GM18508 (cell line): ENCODE results near the gene CASTOR1.

Source experiments
- ATAC-seq: cut with Tn5 transposase; IDR thresholded peaks from one replicate; pipeline ENCODE4 v1.9.1; 2021; ENCODE audit warnings: moderate number of reproducible peaks; ENCODE audit not compliant: insufficient read depth, unreplicated experiment

The CASTOR1 gene

DNA sequence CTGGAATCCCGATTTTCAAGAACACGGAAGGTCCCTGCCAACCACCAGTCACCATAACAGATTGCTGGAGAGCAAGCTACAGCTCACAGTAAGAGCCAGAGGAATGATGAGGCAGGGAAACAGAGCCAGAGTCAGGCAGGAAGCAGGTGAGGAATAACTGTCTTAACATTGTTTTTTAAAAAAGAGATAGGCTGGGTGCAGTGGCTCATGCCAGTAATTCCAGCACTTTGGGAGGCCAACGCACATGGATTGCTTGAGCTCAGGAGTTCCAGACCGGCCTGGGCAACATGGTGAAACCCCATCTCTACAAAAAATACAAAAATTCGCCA, 13.5 kb upstream of the CASTOR1 start:
- ATAC-seq, result no peak

DNA sequence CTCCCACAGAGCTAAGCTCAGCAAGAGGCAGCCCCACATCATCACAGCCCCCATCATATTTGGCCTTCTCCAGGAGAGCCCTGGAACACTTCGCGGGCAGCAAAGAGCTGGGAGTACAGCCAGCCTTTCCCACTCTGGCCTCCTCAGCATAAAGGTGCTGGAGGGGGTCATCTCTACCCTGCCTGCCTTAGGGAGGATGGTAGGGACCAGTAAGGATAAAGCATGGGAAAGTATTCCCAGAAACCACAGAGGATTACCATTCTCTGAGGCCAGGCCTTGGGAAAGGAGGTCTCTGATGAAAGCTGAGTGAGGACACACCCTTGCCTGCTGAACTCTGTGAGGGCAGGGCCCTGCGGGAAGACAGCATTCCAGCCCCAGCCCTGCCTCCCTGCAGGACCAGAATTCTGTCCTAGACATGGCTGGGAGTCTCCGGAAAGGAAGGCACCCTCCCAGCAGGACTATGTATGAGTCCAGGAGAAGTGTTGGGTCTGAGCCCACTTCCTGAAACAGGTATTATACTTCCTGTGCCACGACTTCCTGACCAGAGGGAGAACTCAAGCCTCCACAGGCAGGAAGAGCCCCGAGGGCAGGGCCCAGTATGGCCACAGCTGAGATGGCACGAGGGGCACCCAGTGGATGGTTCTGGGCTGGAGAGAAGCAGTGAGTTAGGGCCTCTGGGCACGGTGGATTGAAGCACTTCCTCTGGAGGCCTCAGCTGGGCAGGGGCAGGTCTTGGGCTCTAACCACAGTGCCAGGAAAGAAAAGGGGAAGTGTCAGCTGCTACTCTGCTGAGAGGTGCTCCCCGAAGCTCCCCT, 12.9 kb upstream of the CASTOR1 start:
- no peak for ATAC-seq

DNA sequence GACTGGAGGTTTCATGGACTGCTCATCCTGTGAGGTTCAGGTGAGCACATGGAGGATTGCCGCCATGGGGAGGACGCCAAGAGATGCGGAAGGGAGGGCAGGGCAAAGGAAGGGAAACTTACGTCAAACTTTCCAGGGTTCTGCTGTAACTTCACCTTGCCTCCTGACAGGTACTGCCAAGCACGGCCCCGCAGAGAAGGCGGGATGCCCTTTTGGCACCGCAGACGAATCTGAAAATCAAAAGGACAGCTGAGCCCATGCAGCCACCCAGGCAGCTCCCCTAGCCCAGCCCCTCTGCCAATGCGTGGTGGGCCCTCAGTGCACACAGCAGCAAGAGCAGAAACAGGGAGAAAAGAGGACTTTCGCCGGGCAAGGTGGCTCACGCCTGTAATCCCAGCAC, 10.0 kb upstream of the CASTOR1 start:
- no peak for ATAC-seq

DNA sequence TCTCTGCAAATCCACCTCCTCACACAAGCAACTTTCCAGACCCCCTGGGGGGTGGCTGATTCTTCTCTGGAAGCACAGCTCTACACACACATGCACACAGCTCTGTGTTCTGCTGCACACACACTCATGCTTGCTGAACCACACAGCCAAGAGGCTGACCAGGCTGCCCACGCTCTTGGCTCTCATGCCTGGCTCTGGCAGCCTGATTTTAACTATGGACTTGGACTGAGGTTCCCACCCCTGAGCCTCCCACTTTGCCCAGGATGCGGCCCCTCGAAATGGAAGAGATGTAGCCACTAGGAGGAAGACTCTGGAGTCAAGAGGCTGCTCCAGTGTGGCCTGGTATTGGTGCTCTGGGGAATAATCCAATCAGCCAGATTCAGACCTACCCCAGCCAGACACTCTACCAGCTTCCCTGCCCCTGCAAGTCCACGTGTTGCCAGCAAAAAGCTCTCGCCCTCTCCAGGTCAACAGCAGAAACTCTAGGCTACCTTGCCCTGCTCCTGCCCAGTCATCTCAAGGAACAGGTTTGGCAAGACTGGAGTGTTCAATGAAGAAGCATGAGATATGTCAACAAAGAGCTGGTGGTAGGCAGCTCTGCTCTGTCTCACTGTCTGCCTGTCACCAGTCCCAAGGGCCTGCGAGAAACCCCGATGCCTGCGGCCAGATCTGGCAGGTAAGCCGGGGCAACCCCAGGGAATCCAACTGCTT, 8.8 kb upstream of the CASTOR1 start:
- ATAC-seq, result no peak

DNA sequence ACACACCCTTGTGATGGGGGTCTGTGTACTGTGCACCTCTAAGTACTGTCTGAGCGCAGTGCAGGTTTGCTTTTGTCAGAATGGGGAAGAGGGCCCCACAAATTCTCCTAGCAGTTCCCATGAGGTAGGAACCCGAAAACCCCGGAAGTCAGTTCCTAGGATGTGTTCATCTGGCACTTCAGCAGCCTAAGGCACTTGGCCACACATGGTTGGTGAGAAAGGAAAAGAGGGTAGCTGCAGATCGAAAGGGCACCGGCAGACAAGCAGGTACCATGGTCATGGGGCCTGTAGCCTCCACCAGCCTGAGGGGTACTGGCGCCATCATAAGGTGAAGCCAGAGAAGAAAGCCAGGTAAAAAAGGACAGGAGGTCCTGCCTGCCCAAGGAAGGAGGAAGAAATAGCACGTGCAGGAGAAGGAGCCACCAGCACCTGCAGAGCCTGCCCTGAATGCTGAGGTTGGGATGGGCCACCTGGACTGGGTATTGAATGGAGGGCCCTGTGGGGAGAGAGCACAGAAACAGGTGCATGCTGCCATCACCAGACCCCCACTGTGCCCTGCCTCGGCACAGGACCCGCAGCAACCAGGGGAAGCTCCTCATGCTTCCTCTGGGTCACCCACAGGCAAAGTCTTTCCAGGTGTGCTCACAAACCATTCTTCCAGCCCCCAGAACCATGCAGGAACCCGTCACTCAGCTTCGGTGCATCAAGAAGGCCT, 8.1 kb upstream of the CASTOR1 start:
- ATAC-seq, result no peak

DNA sequence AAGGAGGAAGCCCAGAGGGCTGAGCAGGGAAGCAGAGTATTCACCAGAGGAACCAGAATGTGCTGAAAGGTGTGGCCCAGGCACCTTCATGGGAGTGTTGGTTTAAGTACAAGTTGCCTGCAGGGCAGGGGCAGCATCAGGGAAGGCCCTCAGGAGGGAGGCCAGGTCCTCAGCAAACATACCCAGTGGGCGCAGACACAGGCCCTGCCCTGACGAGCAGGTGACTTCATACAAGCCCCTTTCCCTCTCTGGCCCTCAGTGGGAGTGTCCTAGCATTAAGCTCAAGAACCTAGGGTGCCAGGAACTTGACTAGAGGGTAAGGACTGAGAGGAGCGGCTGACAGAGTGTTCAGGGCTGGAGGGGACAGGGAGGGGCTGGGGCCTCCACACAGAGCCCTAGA, 7.5 kb upstream of the CASTOR1 start:
- no peak for ATAC-seq

DNA sequence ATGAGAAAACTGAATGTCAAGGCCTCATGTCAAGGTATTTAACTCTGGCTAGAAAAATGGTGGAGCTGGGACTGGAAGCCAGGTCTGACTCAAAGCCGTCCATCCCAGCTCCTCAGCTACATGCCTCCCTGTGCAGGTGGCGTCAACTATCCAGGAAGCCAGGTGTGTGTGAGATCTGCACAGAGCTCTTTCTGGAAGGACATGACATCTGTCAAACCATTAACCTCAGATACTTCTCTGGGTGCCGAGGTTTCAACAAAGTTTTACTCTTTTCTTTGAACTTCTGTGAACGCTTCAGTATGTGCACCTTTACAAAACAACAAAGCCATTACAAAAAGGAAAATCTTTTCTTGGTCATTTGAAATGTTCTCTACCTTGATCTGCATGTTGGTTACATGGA, 7.0 kb upstream of the CASTOR1 start:
- no peak for ATAC-seq

DNA sequence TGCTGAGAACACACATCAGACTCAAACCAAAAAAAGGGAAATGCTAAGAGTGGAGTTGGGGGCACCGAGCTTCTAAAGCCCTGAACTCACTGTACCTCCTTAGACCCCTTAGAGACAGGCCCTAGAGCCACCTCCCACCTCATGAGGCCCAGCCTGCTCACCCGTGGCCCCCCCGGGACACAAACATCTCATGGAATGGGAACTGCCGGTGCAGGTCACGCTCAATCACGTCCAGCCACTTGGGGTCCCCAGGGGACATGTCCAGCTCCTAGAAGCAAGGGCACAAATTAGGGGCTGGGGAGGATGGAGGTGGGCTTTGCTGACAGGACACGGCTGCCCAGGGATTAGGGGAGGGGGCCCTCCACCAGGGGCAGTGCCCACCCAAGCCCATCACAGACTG, 6.3 kb upstream of the CASTOR1 start:
- ATAC-seq, result no peak

DNA sequence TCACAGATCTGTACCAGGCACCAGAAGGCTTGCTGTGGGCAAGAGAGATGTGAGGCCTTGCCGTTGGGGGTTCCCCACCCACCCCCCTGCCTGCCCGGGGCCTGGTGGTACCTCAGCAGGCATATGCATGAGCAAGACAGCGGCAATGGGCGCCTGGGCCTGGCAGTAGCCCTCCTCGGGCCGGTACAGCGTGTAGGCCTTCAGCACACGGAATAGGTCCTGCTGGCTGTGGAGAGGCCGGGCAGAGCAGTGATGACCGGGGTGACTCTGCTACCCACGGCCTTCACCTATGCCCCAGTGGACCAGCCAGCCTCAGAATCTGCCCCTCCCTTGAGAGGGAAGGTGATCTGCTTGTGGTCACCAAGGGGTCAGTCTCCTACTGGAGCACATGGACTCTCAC, 5.5 kb upstream of the CASTOR1 start:
- no peak for ATAC-seq

DNA sequence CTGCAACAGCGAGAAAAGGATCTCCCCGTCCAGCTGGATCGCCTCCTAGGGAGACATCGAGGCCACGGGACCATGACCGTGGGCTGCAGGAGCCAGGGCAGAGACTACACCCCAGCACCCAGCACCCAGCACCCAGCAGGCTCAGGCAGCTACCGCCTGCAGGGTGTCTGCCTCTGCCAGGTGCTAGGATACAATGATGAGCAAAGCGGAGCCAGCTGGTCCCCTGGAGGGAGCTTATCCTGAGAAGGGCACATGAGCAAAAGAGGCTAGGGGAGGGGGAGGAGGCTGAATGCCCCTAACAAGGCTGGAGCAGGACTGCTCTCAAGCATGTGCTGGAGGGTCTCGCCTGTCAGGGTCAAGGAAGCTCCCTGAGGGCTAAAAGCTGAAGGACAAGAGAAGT, 4.8 kb upstream of the CASTOR1 start:
- no peak for ATAC-seq

DNA sequence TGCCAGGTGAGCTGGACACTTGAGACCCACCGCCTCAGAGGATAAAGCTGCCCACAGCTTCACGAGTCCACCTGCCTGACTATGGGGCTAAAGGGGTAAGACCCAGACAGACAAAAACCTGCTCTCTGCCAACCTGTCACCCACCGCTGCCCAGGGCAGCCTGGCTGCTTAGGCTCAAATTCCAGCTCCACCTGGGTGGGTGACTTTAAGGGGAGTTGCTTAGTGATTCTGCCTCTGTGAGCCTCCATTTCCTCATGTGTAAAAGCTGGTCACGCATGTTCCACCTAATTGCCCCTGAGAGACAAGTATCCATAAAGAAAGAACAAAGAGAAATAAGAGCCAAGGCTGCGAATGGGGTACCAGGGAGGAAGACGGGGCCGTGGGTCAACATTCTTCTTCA, 3.7 kb upstream of the CASTOR1 start:
- no peak for ATAC-seq

DNA sequence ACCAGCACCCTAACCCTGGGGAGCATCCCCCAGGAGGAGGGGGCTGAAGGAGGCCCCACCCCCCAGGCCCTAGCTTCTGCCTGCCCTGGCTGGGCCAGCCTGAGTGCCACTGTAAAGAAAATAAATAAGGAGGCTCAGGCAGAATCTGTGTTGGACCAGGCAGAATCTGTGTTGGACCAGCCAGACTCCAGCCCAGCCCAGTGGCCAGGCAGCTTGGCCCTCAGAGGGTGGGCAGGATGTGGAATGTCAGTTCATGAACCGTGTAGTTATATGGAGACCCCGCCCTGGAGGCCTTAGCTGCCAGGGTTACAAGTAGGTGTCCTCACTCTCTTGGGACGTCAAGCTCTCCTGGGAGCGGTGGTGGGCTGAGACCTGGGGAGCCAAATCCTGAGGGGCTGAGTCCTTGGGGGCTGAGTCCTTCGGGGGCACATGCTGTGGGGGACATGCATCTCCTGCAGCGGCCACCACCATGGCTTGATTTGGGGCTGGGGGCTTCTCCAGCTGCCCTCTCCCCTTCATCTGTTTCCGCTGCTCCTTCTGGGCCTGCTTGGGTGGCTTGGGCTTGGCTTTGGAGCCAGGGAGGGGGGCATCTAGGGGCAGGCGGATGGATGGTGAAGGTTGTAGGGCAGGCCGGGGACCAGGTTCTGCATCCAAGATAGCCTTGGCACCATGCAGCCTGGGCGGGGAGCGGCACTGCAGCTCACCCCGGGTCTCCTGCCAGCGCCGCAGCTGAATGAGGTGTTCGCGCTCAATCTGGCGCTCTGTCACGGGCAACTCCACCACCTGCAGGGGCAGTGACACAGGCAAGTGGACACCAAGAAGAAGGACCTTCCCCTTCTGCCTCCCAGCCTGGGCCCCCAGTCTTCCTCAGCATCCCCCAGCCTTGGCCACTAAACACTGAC, 3.0 kb upstream of the CASTOR1 start:
- ATAC-seq, result no peak

DNA sequence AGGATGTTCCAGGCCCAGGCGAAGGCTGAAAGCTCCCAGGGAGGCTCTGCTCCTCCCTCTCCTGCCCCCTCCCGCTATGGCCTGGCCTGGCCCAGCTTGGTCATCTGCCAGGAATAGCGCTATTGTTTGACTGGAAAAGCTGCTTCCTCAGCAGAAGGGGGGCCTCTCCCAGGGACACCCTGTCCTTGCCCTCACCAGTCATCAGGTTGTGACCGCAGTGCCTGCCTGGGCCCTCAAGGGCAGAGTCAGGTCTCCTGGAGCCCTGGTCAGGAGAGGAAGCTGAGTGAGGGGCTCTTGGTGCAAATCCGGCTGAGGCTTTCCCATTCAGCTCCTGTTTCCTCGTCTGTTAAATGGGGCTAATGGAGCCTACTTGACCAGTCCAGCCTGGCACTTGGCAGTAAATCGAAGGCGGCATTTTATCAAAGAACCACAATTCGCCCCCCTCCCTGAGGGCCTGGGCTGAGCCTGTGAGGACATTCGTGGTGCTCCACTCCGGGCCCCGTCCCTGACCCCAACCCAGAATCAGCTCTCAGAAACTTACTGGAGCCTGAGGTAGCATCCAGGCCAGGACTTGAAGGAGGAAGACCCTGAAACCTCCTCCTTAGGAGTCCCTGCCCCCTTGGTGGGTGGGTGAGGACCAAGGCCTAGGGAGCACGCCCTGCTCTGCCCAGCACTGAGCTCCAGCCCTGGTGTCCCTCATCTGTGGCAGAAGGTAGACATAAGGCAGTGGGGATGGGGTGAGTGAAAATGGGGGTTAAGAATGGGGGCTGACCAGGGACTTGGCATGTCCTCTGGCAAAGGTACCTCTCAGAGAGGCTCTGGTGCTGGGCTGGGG, 2.0 kb upstream of the CASTOR1 start:
- no peak for ATAC-seq

DNA sequence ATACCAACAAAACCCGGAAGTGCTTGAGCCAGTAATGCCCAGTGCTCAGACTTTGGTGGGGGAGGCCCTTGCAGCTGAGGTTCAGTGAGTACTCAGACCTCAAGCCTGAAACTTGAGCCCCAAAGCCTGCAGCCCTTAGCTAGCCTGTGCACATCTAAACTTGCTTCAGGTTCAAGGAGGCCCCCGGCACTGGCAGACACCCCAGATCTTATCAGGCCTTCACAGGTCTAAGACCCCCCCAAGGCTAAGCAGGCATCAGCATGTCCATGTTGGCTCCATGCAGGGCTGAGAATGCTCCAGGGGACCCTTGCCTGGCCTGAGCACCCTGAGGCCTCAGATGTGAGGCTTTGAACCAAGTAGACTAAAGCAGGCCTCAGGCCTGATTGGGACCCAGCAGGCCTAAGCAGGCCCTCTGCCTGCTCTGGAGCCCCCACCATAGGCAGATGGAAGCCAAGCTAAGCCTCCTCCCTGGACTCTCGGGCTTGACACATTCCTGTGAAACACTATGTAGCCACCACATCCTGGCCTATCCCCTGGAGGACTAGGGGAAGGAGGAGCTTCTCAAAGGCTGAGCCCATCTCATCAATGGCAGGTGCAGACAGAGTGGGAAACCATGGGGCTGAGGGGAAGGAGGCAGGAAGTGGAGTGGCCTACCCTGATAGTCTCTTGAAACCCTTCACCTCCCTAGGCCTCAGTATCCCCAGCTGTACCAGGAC, 1.2 kb upstream of the CASTOR1 start:
- no peak for ATAC-seq

DNA sequence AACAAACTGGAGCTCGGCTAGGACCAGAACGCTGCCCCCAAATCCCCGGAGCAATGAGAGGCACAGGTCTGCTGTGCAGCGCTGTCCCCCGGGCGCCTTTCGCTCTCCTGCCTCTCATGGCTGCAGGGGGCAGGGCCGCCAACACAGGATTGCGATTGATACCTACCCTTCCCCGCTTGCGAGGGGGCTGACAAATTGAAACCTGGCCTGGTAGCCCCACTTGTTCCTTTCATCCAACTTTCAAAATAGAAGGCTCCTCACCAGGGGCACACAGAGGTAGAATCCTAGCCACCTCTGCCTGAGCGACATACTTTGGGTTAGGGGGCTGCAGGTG, 642 bp upstream of the CASTOR1 start:
- no peak for ATAC-seq

DNA sequence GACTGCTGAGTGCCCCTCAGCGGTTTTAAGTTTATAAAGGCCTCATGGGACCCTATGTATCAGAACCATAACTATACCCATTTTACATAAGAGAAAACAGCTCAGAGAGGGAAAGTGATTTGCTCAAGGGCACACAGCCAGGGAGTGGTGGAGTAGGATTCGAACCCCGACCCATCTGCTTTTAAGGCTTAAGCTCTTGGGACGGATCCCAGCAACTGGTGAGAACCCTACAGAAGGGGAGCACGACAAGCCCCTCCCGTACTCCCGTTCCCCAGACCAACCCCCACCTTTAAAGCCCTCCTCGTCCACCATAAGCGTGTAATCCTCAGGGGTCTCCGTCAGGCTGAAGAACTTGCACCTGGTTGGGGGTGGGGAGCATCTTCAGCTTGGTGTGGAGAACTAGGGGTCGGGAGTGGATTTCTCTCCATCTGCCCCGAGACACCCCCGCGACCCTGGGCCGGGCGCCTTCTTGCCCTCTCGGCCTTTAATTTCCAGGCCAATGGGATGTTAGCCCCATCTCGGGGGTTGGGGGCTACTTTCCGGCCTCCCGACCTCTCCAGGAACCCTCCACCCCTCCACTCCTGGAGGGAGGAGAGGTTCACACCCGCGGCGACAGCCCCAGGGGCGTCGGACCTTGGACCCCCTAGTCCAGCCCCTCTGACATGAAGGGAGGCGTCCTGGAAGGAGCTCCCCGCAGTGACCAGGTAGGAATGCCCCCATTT, 725 bp downstream of the CASTOR1 start:
- ATAC-seq, result no peak

DNA sequence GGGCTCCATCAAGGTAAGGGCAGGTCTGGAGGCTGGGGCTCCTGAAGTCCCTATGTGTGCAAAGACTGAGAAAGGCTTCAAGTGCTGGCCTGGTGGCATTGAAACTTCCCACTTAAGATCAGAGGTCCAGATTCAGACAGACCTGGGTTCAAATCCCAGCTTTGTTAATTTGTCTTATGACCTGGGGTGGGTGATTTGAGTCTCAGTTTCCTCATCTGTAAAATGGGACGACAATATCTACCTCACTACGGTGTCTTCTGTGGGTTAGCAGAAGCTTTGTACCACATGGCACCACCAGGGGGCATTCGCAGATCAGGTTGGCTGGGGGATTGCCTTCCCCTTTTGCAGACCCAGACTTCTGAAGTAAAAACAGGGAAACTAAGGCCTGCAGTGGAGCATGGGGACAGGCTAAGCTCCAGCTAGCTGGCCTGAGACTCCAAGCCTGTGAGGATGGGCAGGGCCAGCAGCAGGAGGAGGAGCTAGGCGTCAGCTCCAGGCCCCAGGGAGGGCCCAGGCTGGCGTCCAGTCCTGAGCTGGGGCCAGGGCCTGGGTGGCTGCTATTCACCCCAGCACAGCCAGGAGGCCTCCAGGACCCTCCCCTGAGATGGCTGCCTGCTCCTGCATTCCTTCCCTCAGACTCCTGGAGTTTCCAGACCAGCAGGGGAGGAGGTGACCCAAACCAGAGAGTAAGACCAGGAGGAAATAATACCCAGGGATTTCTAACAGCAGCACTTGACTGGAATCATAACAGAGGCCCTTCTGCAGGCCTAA, 1.5 kb downstream of the CASTOR1 start:
- ATAC-seq, result no peak
